Ishikawa (cell line): ENCODE data around the gene MNS1.

Experiments used
- CEBPB ChIP-seq: IDR thresholded peaks from 2 replicates; pipeline ENCODE4 v1.6.1; 2012
- CREB1 ChIP-seq: IDR thresholded peaks from 2 replicates; pipeline ENCODE4 v1.6.1; 2012; ENCODE audit warnings: low read depth
- EGR1 ChIP-seq: IDR thresholded peaks from 2 replicates; pipeline ENCODE4 v1.6.1; 2012
- EP300 ChIP-seq: IDR thresholded peaks from 2 replicates; pipeline ENCODE4 v1.6.1; 2012; ENCODE audit warnings: borderline replicate concordance
- MAX ChIP-seq: IDR thresholded peaks from 2 replicates; pipeline ENCODE4 v1.6.1; 2012
- RAD21 ChIP-seq: IDR thresholded peaks from 2 replicates; pipeline ENCODE4 v1.6.1; 2012; ENCODE audit warnings: low read depth
- TAF1 ChIP-seq: IDR thresholded peaks from 2 replicates; pipeline ENCODE4 v1.6.1; 2012; ENCODE audit warnings: low read depth, mild to moderate bottlenecking
- TEAD4 ChIP-seq: IDR thresholded peaks from 2 replicates; pipeline ENCODE4 v1.6.1; 2012
- YY1 ChIP-seq: IDR thresholded peaks from 2 replicates; pipeline ENCODE4 v1.6.1; 2012; ENCODE audit warnings: low read depth
- ZBTB7A ChIP-seq: IDR thresholded peaks from 2 replicates; pipeline ENCODE4 v1.6.1; 2012; ENCODE audit warnings: low read depth
- TF ChIP-seq, protein P1 (sequence below): IDR thresholded peaks from 2 replicates; pipeline ENCODE4 v1.6.1; 2012; ENCODE audit warnings: low read depth, mild to moderate bottlenecking
- TF ChIP-seq, protein P2 (sequence below): IDR thresholded peaks from 2 replicates; pipeline ENCODE4 v1.6.1; 2012

GRCh38 chr15:56456229-56456628 lies 8.7 kb downstream of the MNS1 start:
- TF ChIP-seq RAD21 (no peak), MAX (no peak), TAF1 (no peak), CEBPB (no peak), EP300 (no peak), EGR1 (no peak), YY1 (no peak), ZBTB7A (no peak), TEAD4 (no peak), CREB1 (no peak)
- TF ChIP-seq, protein P1, sequence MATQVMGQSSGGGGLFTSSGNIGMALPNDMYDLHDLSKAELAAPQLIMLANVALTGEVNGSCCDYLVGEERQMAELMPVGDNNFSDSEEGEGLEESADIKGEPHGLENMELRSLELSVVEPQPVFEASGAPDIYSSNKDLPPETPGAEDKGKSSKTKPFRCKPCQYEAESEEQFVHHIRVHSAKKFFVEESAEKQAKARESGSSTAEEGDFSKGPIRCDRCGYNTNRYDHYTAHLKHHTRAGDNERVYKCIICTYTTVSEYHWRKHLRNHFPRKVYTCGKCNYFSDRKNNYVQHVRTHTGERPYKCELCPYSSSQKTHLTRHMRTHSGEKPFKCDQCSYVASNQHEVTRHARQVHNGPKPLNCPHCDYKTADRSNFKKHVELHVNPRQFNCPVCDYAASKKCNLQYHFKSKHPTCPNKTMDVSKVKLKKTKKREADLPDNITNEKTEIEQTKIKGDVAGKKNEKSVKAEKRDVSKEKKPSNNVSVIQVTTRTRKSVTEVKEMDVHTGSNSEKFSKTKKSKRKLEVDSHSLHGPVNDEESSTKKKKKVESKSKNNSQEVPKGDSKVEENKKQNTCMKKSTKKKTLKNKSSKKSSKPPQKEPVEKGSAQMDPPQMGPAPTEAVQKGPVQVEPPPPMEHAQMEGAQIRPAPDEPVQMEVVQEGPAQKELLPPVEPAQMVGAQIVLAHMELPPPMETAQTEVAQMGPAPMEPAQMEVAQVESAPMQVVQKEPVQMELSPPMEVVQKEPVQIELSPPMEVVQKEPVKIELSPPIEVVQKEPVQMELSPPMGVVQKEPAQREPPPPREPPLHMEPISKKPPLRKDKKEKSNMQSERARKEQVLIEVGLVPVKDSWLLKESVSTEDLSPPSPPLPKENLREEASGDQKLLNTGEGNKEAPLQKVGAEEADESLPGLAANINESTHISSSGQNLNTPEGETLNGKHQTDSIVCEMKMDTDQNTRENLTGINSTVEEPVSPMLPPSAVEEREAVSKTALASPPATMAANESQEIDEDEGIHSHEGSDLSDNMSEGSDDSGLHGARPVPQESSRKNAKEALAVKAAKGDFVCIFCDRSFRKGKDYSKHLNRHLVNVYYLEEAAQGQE: no peak
- TF ChIP-seq, protein P2, sequence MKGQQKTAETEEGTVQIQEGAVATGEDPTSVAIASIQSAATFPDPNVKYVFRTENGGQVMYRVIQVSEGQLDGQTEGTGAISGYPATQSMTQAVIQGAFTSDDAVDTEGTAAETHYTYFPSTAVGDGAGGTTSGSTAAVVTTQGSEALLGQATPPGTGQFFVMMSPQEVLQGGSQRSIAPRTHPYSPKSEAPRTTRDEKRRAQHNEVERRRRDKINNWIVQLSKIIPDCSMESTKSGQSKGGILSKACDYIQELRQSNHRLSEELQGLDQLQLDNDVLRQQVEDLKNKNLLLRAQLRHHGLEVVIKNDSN: no peak
